HG02938 (cell line): ENCODE data around the gene CTDNEP1.

Source experiments
- ATAC-seq: cut with Tn5 transposase; IDR thresholded peaks from one replicate; pipeline ENCODE4 v1.9.1; 2021; ENCODE audit warnings: mild to moderate bottlenecking, moderate library complexity; ENCODE audit not compliant: unreplicated experiment

The CTDNEP1 gene

GRCh38 chr17:7280519-7281073 is 29.1 kb upstream of the CTDNEP1 start:
- peak; percentile 61 for ATAC-seq

DNA sequence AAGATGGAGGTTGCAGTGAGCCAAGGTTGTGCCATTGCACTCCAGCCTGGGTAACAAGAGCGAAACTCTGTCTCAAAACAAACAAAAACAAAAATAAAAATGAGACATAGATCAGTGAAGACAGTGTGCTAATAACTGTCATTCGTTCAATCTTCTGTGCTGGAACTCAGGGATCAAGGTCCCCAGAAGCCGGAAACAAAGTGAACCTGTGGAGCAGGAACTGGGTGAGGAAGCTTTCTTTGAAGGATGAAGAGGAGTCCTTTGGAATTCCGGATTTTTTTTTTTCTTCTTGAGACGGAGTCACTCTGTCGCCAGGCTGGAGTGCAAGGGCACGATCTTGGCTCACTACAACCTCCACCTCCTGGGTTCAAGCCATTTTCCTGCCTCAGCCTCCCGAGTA is 27.9 kb upstream of the CTDNEP1 start:
- no peak for ATAC-seq

GRCh38 chr17:7266784-7267183 is 15.2 kb upstream of the CTDNEP1 start:
- no peak for ATAC-seq

GRCh38 chr17:7263801-7264078 is 12.2 kb upstream of the CTDNEP1 start:
- no peak for ATAC-seq

DNA sequence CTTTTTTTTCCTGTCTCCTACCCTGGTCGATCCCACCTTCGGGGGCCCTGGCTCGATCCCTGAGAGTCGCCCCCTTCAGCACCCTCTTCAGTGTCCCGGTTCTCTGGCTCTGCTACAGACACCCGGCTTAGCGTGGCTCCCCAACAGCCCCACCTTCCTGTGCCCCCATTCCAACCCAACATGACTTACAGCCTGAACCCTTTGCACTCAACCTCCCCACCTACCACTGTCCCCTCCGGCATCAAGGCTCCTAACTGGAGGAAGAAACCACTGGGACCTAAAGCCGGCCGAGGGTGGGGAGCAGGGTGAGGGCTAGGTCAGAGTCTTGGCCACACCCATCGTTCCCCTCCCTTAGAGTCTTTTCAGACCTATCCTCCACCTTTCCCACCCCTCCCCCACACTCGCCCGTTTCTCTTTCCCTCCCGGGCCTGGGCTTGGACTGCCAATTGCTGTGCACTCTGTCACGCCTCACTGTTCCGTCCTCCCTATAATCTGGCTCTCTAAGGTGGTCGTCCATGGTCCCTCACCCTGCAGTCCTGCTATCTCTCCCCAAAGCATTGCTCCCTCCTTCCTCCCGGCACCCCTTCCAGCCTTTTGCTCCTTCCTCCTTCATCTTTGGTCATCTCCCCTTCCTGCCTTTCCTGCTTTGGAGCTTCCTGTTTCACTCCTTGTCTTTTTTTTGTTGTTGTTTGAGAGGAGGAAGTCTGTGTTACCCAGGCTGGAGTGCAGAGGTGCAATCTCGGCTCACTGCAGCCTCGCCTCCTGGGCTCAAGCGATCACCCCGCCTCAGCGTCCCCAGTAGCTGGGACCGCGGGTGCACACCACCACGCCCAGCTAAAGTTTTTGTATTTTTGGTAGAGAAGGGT is 11.6 kb upstream of the CTDNEP1 start:
- no peak for ATAC-seq

DNA sequence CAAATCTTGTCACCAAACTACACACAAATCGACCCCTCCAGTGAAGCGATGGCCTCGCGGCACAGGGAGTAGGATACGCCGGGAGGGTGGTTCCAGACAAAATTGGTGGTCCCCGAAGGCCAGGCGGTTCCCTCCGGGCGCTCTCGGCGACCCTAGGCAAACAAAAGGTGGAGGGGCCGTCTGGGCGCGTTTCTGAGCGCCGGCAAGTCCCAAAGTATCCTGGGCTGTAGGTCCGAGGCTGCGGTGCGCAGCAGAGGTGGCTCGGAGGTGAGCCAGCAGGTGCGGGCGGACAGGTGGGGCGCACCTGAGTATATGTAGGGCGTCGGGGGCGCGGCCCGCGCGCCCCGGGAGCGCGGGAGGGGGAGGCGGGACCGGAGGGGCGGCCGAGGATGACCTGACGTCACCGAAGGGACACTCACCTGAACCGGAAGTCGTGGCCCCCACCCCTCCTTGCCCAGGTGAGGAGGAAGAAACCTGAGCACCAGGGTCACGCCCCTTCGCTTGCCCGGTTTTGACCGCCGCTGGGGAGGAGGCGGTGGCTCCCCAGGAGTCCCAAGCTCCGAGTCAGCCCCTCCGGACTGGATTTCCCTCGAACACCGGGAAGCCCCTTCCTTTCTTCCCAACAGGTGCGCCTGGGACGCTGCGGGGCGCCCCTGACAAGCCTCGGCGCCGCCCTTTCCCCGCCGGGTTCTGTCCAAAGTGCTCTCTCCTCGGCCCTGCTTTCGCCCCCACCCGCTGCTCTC is 10.8 kb upstream of the CTDNEP1 start, which contains the start of gene CLDN7:
Gene CLDN7 (minus strand): TSS at position 287 of the 743 bp plus-strand sequence. CDS start 435 bp downstream, outside the sequence.
- ATAC-seq = no peak

GRCh38 chr17:7261379-7262191 is 10.1 kb upstream of the CTDNEP1 start:
- no peak for ATAC-seq

GRCh38 chr17:7260651-7261378 is 9.3 kb upstream of the CTDNEP1 start:
- no peak for ATAC-seq

DNA sequence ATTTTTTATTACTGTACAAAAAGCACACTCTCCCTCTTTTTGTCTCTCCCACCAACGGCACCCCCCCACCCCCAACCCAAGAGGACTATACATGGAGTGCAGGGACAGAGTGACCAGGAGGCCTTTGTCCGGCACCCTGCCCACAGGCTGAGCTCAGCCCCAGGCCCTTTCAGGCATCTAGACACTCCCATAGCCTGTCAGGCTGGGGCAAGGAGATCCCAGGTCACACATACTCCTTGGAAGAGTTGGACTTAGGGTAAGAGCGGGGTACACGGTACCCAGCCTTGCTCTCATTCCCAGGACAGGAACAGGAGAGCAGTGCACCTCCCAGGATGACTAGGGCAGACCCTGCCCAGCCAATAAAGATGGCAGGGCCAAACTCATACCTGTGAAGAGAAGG is 8.6 kb upstream of the CTDNEP1 start:
- no peak for ATAC-seq

DNA sequence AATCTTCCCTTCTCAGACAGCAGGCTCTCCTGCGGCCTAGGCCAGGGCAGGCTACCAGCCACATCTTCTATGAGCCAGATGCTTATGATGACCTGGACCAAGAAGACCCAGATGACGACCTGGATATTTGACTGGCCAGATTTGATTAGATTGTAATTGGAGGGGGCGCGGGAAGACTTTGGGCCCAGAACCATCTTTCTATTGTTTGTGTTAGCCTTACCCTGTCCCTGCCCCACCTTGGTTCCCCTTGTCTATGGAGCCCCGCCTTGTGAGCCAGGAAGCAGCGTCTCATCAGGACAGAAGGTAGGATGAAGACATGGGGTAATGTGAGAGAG is 8.0 kb upstream of the CTDNEP1 start:
- no peak for ATAC-seq

DNA sequence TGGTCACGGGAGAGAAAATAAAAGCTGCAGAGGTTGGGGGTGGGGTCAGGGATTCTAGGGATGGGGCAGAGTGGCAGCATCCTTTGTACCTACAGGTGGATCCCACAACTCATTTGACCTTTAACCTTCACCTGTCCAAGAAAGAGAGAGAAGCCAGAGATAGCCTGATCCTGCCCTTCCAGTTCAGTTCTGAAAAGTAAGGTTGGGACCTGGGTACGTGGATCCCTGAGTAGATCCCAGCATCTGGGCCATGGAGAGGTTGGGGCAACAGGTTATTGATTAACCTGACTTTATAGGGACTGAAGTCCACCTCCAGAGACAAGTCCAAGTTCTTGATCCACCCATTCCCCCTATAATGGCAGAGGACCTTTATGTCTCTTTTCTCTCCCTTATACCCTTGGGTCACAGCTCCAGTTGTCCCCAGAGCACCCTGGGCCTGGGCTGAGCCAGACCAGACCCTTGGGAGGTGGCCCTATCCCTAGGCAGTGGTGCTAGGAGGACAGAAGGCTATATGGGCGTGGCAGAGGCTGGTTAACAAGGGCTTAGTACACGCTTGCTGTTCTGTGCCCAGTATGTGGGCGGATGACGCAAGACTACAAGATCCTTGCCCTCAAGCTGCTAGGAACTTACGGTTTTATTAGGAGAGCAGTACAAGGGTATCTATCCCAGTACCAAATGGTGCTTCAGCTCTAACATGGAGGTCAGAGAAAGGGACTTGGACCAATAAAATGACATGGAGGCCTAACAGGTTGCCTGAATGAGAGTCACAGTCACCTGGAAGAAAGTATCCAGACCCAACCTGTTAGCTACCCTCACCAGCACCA is 7.4 kb upstream of the CTDNEP1 start:
- no peak for ATAC-seq

DNA sequence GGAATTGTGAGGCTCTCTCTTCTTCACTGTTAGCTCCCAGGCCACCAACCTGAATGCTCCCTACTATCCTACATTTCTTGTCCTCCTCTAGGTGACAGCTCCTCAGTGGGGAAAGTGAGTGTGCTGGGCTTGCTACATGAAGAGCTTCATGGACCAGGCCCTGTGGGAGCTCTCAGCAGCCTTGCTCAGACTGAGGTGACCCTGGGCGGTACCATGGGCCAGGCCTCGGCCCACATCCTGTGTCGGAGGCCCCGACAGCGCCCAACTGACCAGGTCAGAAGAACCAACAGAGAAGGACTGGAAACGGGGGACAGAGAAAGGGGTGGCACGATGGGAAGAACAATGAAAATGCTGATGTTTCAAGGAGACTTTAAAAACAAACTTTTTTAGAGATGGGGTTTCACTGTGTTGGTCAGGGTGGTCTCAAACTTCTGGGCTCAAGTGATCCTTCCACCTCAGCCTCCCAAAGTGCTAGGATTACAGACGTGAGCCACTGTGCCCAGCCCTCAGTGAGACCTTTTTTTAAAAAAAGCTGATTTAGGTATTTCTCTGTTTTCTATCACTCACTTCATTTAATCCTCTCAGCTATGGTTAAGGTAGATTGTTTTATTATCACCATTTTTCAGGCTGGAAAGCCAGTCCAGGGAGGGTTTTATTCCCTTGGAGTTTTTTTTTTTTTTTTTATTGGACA is 5.4 kb upstream of the CTDNEP1 start:
- ATAC-seq = no peak

GRCh38 chr17:7254511-7254910 is 3.0 kb upstream of the CTDNEP1 start:
- no peak for ATAC-seq

DNA sequence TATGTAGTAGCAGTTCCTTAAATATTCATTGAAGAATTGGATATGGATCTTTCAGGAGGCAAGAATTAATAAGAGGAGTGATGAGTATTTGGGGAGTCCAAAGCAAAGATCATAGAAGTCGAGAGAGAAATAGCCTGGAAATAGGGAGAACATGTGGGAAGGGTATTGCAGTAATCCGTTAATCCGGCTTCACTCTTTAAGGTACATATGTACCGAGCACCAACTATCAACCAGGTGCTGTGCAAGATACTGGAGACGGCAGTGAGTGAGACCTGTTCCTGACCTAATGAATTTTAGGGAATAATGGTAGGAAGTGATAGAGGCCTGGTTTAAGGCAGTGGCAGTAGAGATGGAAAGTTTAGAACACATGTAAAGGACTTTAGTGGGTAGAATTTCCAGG is 1.5 kb upstream of the CTDNEP1 start:
- no peak for ATAC-seq

DNA sequence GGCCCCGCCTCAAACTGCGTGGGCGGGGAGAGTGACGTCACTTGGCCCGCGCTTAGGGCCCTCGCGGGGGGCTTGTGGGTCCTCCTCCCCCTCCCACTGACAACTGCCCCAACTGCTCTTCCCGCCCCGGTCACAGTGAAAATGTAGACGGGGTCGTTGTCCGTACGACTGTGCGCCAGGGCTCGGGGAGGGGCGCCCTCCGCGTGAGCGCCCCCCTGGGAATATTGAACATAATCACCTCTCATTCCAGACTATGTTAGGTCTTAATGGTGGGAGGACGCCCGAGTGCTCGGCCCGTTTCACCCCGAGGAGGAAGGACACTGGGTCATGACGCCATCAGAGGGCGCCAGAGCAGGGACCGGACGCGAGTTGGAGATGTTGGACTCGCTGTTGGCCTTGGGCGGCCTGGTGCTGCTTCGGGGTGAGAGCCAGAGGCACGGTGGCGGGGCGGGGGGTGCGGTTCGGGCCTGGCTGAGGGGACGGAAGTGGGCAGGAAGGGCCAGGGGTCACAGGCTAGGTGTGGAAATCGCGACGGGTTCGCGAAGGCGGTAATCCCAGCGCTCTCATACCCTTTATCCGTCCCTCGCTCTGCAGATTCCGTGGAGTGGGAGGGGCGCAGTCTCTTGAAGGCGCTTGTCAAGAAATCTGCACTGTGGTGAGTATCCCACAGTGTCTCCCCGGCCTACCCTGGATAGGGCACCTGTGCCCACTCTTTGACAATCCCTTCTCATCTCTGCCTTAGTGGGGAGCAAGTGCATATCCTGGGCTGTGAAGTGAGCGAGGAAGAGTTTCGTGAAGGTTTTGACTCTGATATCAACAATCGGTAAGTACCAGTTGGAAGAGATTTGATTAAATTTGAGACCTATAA is 876 bp upstream of the CTDNEP1 start, which contains the start of gene ELP5:
Gene ELP5 (plus strand): TSS at position 40 of the 868 bp plus-strand sequence. CDS start 336 bp downstream, at position 376.
- peak; percentile 48 for ATAC-seq

DNA sequence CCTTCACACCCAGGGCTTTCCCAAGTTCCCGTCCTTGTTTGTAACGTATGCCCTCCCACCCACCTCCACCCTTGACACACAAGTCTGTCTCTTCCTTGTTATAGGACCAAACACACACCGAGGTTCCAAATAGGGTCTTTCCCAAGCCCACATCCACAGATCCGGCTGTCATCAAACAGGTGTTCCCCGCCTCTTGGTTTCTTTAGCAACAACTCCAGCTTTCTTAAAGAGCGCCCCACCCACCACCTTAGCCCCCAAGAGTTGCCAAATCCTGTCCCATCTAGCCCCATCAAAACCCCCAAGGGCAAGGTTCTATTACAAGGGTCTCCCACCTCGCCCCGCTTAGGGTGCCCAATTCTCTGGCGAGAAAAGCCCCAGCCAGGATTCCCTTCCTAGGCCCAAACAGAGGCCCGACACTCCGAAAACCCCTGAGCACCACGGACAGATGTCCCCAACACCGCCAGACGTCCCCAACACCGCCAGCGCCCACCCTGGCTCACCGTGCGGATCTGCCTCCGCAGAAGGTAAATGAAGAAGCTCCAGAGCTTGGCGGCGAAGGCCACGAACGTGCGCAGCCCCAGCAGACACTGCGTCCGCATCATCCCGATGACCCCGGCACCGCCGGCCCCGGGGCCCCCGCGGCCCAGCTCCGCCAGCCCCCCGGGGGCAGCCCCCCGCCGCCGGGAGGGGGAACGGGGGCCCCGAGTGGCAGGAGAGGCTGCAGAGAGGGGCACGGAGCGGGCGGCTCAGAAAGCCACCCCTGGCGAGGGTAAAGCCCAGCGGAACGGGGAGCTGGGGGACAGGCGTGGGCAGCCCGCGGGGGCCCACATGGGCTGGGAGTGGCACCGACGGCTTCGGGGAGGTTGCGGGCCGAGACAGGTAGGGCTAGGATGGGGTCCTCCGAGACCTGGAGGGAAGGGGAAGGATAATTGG is 573 bp downstream of the CTDNEP1 start:
- no peak for ATAC-seq

DNA sequence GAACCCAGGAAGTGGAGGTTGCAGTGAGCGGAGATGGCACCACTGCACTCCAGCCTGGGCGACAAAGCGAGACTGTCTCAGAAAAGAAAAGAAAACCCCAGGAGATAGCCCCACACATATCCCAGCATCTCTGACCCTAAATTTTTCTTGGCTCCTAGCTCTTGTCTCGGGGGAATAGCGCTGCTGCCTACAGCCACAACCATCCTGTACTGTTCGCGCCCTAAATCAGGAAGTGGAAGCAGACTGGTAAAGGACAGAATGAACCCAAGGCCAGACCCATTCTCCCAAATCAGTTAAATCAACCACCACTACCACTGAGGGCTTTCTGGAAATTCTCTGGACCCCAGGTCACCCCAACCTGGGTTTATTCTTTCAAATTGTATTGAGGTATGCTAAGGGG is 1.7 kb downstream of the CTDNEP1 start:
- no peak for ATAC-seq
